Liver (tissue), 9 donors: Measurements from ENCODE around the gene SPAG16. TPM values are rescaled to one million over a fixed set of nuclear protein-coding genes. Genes with fewer than 3 reads are reported as not detected.

Experiments
- DNase-seq: peaks from one replicate; pipeline ENCODE4 v3.0.0-alpha.2; 2017; ENCODE audit warnings: low spot score
- H3K27ac ChIP-seq, 2 donors: one replicate each; pipeline ENCODE4 v1.7.0; 2013; ENCODE audit warnings: inconsistent platforms in 2 of 2, low read length in 2 of 2, control low read depth in 1 of 2, low read depth in 1 of 2, mild to moderate bottlenecking in 1 of 2
- H3K27me3 ChIP-seq, 4 donors: one replicate each; pipeline versions ENCODE4 v1.6.1 to v1.7.0; 2013; ENCODE audit warnings: low read length in 3 of 4, inconsistent platforms in 1 of 4, mild to moderate bottlenecking in 1 of 4, moderate library complexity in 1 of 4; ENCODE audit not compliant: control insufficient read depth in 4 of 4, insufficient read depth in 4 of 4
- H3K36me3 ChIP-seq, 4 donors: one replicate each; pipeline versions ENCODE4 v1.6.1 to v1.7.0; 2013; ENCODE audit warnings: low read length in 3 of 4, mild to moderate bottlenecking in 3 of 4, low read depth in 1 of 4, moderate library complexity in 1 of 4; ENCODE audit not compliant: control insufficient read depth in 4 of 4, insufficient read depth in 3 of 4
- H3K4me1 ChIP-seq, 4 donors: one replicate each; pipeline versions ENCODE4 v1.6.1 to v1.7.0; 2013; ENCODE audit warnings: low read length in 3 of 4, mild to moderate bottlenecking in 3 of 4, moderate library complexity in 1 of 4; ENCODE audit not compliant: control insufficient read depth in 4 of 4, insufficient read depth in 4 of 4
- H3K4me3 ChIP-seq, 3 donors: one replicate each; pipeline versions ENCODE4 v1.6.1 to v1.7.0; 2013; ENCODE audit warnings: low read length in 3 of 3, control low read depth in 1 of 3, low read depth in 1 of 3, mild to moderate bottlenecking in 1 of 3
- H3K9ac ChIP-seq, 2 donors: one replicate each; pipeline ENCODE4 v1.7.0; 2013; ENCODE audit warnings: low read length in 2 of 2, mild to moderate bottlenecking in 2 of 2, moderate library complexity in 2 of 2, control low read depth in 1 of 2, low read depth in 1 of 2
- H3K9me3 ChIP-seq, 4 donors: one replicate each; pipeline versions ENCODE4 v1.6.1 to v1.7.0; 2013; ENCODE audit warnings: low read length in 3 of 4; ENCODE audit not compliant: control insufficient read depth in 4 of 4
- CTCF ChIP-seq: fragments of 150-350 bp; IDR thresholded peaks from 2 replicates; pipeline ENCODE4 v1.5.1; 2017; ENCODE audit warnings: improper control_type of control experiment, low read depth, low read length; ENCODE audit not compliant: missing input control
- EGR1 ChIP-seq, 2 donors: IDR thresholded peaks; 2 replicates each; pipeline ENCODE4 v1.6.1; 2016 to 2018; ENCODE audit warnings: antibody characterized with exemption in 2 of 2, low read depth in 2 of 2
- FOXA2 ChIP-seq: IDR thresholded peaks from 2 replicates; pipeline ENCODE4 v1.6.1; 2016; ENCODE audit warnings: antibody characterized with exemption
- HNF4A ChIP-seq, 2 donors: conservative IDR thresholded peaks; 2 replicates each; pipeline ENCODE4 v1.6.1; 2016; ENCODE audit warnings: antibody characterized with exemption in 2 of 2, mild to moderate bottlenecking in 2 of 2
- HNF4G ChIP-seq: IDR thresholded peaks from 2 replicates; pipeline ENCODE4 v1.6.1; 2016; ENCODE audit warnings: antibody characterized with exemption
- JUND ChIP-seq, 2 donors: IDR thresholded peaks; 2 replicates each; pipeline ENCODE4 v1.6.1; 2016; ENCODE audit warnings: antibody characterized with exemption in 2 of 2
- MAX ChIP-seq: IDR thresholded peaks from 2 replicates; pipeline ENCODE4 v1.6.1; 2016; ENCODE audit warnings: antibody characterized with exemption
- NR2F2 ChIP-seq: IDR thresholded peaks from 2 replicates; pipeline ENCODE4 v1.6.1; 2016; ENCODE audit warnings: antibody characterized with exemption
- RAD21 ChIP-seq, 2 donors: IDR thresholded peaks; 2 replicates each; pipeline ENCODE4 v1.6.1; 2016; ENCODE audit warnings: antibody characterized with exemption in 2 of 2, mild to moderate bottlenecking in 2 of 2
- REST ChIP-seq: IDR thresholded peaks from 2 replicates; pipeline ENCODE4 v1.6.1; 2016; ENCODE audit warnings: antibody characterized with exemption, mild to moderate bottlenecking
- TAF1 ChIP-seq: conservative IDR thresholded peaks from 2 replicates; pipeline ENCODE4 v1.6.1; 2016; ENCODE audit warnings: antibody characterized with exemption, mild to moderate bottlenecking
- YY1 ChIP-seq: IDR thresholded peaks from 2 replicates; pipeline ENCODE4 v1.6.1; 2016; ENCODE audit warnings: antibody characterized with exemption, mild to moderate bottlenecking
- ZBTB33 ChIP-seq: IDR thresholded peaks from 2 replicates; pipeline ENCODE4 v1.6.1; 2016; ENCODE audit warnings: antibody characterized with exemption
- WGBS: extraction: QIAGEN DNeasy Blood & Tissue Kit; methylation state at CpG from one replicate; pipeline ENCODE4 v1.1.7; 2013; 5-methylcytosine and 5-hydroxymethylcytosine counted together
- polyA plus RNA-seq, 2 donors: library from polyadenylated mRNA; stranded (reverse) in 1 of 2; unstranded in 1 of 2; fragments of 200-250 nt in 1 of 2; fragments of >200 nt in 1 of 2; fragmentation: Nextera tagmentation in 1 of 2; extraction: Ambion mirVana in 1 of 2; gene quantifications; one replicate each; pipeline versions ENCODE4 v1.2.1 to v1.2.3, GENCODE V29; 2013 to 2015
- total RNA-seq, 2 donors: library from RNA; depleted of rRNA; stranded (reverse); fragments of >200 nt; gene quantifications; one replicate each; pipeline ENCODE4 v1.2.3, GENCODE V29; 2014
- donor health status: healthy.
- donor health status: healthy.
- donor health status: healthy.
- donor health status: healthy.
- donor health status: healthy.

Gene SPAG16
- total and polyA plus RNA-seq, 4 donors = 6.4 to 12.7 (median 11.4) TPM

- no peak overlapping the region for H3K9ac ChIP-seq
- H3K27me3 ChIP-seq = no peaks in the 10 kb centered on the region
- no peak overlapping the region for H3K27ac ChIP-seq
- DNase-seq = no peak
- WGBS = 78% methylated on average over 5 of the region's 5 CpGs
- no peaks in the 10 kb centered on the region for H3K4me1 ChIP-seq
- no peaks in the 10 kb centered on the region for H3K36me3 ChIP-seq
- no peak for TF ChIP-seq YY1
- no peak for TF ChIP-seq JUND (IDR thresholded peaks at IDR 0.05)
- TF ChIP-seq EGR1 (IDR thresholded peaks at IDR 0.05; ENCODE audit: low read depth in 2 of 2) = no peak
- no peak for TF ChIP-seq RAD21 (IDR thresholded peaks at IDR 0.05)
- TF ChIP-seq CTCF = no peak
- no peak for TF ChIP-seq HNF4G
- TF ChIP-seq HNF4A (conservative IDR thresholded peaks at IDR 0.05) = no peak
- TF ChIP-seq FOXA2 = no peak
- TF ChIP-seq TAF1 = no peak
- TF ChIP-seq MAX = no peak
- no peak for TF ChIP-seq NR2F2
- H3K9me3 ChIP-seq = no peaks in the 10 kb centered on the region
- no peak overlapping the region for H3K4me3 ChIP-seq
Measured at GRCh38 chr2:213627054-213627710, 342.9 kb downstream of the SPAG16 start.

GRCh38 chr2:213627835-213628460 lies 343.7 kb downstream of the SPAG16 start:
- Histone ChIP-seq H3K36me3 (no peaks in the 10 kb centered on the region), H3K9ac (no peak overlapping the region), H3K4me3 (no peak overlapping the region), H3K27me3 (no peaks in the 10 kb centered on the region), H3K4me1 (no peaks in the 10 kb centered on the region), H3K9me3 (no peaks in the 10 kb centered on the region), H3K27ac (no peak overlapping the region)
- no peak for DNase-seq
- 93% methylated on average over 2 of the region's 2 CpGs for WGBS
- TF ChIP-seq NR2F2 (no peak), ZBTB33 (no peak), REST (no peak)
